Smooth muscle cell (in vitro differentiated cells): Measurements from ENCODE around the gene GDI2. TPM values are rescaled to one million over a fixed set of nuclear protein-coding genes. Genes with fewer than 3 reads are reported as not detected.

ENCODE experiments used
- DNase-seq: peaks from one replicate; lab custom pipeline; 2025; ENCODE audit not compliant: unreplicated experiment; lab: John Stamatoyannopoulos, UW
- H2AFZ ChIP-seq: fragments of 200-600 bp; sonication (generic); 2 replicates; pipeline ENCODE4 v1.6.0; 2016; ENCODE audit warnings: antibody characterized with exemption, low read depth, mild to moderate bottlenecking
- H3F3A ChIP-seq: fragments of 200-600 bp; sonication (generic); 2 replicates; pipeline ENCODE4 v1.6.0; 2017; ENCODE audit warnings: antibody characterized with exemption, low read depth
- H3K27ac ChIP-seq: fragments of 200-600 bp; sonication (generic); 2 replicates; pipeline ENCODE4 v1.5.1; 2016; ENCODE audit warnings: low read depth, mild to moderate bottlenecking
- H3K27me3 ChIP-seq: fragments of 200-600 bp; sonication (generic); 2 replicates; pipeline ENCODE4 v1.6.1; 2016; ENCODE audit warnings: low read depth, mild to moderate bottlenecking
- H3K36me3 ChIP-seq: fragments of 200-600 bp; sonication (generic); 2 replicates; pipeline ENCODE4 v1.5.1; 2016; ENCODE audit warnings: low read depth
- H3K4me1 ChIP-seq: fragments of 200-600 bp; sonication (generic); 2 replicates; pipeline ENCODE4 v1.5.1; 2016; ENCODE audit warnings: low read depth
- H3K4me2 ChIP-seq: fragments of 200-600 bp; sonication (generic); 2 replicates; pipeline ENCODE4 v1.6.0; 2016; ENCODE audit warnings: mild to moderate bottlenecking
- H3K4me3 ChIP-seq: fragments of 200-600 bp; sonication (generic); 2 replicates; pipeline ENCODE4 v1.5.1; 2016; ENCODE audit warnings: mild to moderate bottlenecking
- H3K79me2 ChIP-seq: fragments of 200-600 bp; sonication (generic); 2 replicates; pipeline ENCODE4 v1.6.0; 2016; ENCODE audit warnings: low read depth, mild to moderate bottlenecking
- H3K9ac ChIP-seq: fragments of 200-600 bp; sonication (generic); 2 replicates; pipeline ENCODE4 v1.6.0; 2016; ENCODE audit warnings: low read depth
- H3K9me3 ChIP-seq: fragments of 200-600 bp; sonication (generic); replicated peaks from 2 replicates; pipeline ENCODE4 v1.5.1; 2016; ENCODE audit warnings: low read depth
- H4K20me1 ChIP-seq: fragments of 200-600 bp; sonication (generic); 2 replicates; pipeline ENCODE4 v1.6.0; 2016; ENCODE audit warnings: low read depth
- CTCF ChIP-seq: fragments of 200-600 bp; sonication (generic); IDR thresholded peaks from 2 replicates; pipeline ENCODE4 v1.5.1; 2017; ENCODE audit warnings: borderline replicate concordance, mild to moderate bottlenecking, antibody characterized with exemption; ENCODE audit not compliant: insufficient read depth, poor library complexity, severe bottlenecking
- WGBS: methylation state at CpG from one replicate; pipeline ENCODE4 v1.1.7; 2016; ENCODE audit warnings: low lambda C conversion rate; 5-methylcytosine and 5-hydroxymethylcytosine counted together
- polyA plus RNA-seq: library from polyadenylated mRNA; unstranded; fragments of >200 nt; fragmentation: Nextera tagmentation; extraction: Ambion mirVana; gene quantifications from 2 replicates; pipeline ENCODE4 v1.2.1, GENCODE V29; 2016
- total RNA-seq: library from RNA; depleted of rRNA; stranded (reverse); fragments of >200 nt; gene quantifications from 2 replicates; pipeline ENCODE4 v1.2.3, GENCODE V29; 2014

The GDI2 gene
- total and polyA plus RNA-seq, 2 experiments from 2014 or later, result 186 to 334 TPM

DNA sequence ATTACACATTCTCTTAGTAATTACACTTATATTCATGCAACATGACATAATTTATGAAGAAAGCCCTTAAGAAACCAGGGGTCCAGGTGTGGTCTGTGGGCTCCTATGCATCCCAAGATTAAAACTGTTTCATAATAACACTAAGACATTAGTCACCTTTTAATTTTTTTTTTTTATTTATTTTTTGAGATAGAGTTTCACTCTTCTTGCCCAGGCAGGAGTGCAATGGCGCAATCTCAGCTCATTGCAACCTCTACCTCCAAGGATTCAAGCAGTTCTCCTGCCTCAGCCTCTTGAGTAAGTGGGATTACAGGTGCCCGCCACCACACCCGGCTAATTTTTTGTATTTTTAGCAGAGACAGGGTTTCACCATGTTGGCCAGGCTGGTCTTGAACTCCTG lies 12.5 kb downstream of the GDI2 start:
- H3K4me3 ChIP-seq, result no peak overlapping the region
- 98% methylated on average over 3 of the region's 3 CpGs for WGBS
- peaks cover 5% of the 10 kb centered on the region for H3F3A ChIP-seq
- no peak overlapping the region for H2AFZ ChIP-seq
- peaks cover 14% of the 10 kb centered on the region for H3K36me3 ChIP-seq
- H3K4me2 ChIP-seq, result no peak overlapping the region
- H3K79me2 ChIP-seq, result peaks cover 100% of the 10 kb centered on the region
- H3K27ac ChIP-seq, result no peak overlapping the region
- no peak for DNase-seq
- no peaks in the 10 kb centered on the region for H3K27me3 ChIP-seq
- peaks cover 99% of the 10 kb centered on the region for H4K20me1 ChIP-seq
- no peak overlapping the region for H3K9ac ChIP-seq
- H3K9me3 ChIP-seq, result no peaks in the 10 kb centered on the region
- TF ChIP-seq CTCF, result no peak
- H3K4me1 ChIP-seq, result no peaks in the 10 kb centered on the region

DNA sequence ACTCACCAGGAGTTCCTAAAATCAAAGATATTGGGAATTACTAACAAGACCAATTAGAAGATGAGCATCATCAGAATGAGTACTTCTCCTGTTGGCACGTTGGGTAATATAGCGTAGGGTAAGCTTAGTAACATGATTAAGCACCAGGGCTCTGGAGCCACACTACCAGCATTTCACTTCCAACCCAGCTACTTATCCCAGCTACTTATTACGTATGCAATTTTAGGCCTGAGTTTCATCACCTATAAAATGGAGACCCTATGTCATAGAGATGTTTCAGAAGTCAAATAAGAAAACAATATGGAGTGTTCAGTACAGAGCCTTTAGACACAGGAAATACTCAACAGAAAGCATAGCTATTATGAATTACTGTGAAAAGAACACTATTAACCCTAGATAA lies 19.0 kb downstream of the GDI2 start:
- TF ChIP-seq CTCF, result no peak
- H3K9me3 ChIP-seq, result no peaks in the 10 kb centered on the region
- peaks cover 93% of the 10 kb centered on the region for H4K20me1 ChIP-seq
- H3K9ac ChIP-seq, result no peak overlapping the region
- no peak overlapping the region for H2AFZ ChIP-seq
- no peaks in the 10 kb centered on the region for H3K4me1 ChIP-seq
- peaks cover 44% of the 10 kb centered on the region for H3K36me3 ChIP-seq
- no peak overlapping the region for H3K4me2 ChIP-seq
- peaks cover 15% of the 10 kb centered on the region for H3F3A ChIP-seq
- H3K27me3 ChIP-seq, result no peaks in the 10 kb centered on the region
- DNase-seq, result no peak
- peak overlapping the region; percentile 34 for H3K27ac ChIP-seq
- WGBS, result 98% methylated on average over 3 of the region's 3 CpGs
- H3K79me2 ChIP-seq, result peaks cover 98% of the 10 kb centered on the region
- H3K4me3 ChIP-seq, result no peak overlapping the region

DNA sequence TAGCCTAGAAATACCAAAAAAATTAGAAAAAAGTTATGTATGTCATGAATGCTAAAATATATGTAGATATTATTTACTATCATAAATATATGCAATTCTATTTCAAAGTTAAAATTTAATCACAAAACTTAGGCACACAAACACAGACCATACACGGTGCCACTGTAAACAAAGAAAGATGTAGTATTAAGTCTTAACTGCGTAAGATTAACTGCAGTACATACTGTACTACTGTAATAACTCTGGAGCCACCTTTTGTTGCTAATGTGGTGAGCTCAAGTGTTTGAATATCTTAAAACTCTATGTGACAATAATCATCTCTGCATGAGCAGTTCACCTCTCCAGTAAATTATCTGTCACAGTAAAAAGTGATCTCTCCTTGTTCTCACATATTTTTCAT lies 23.6 kb downstream of the GDI2 start:
- no peaks in the 10 kb centered on the region for H3K4me1 ChIP-seq
- no peaks in the 10 kb centered on the region for H3K27me3 ChIP-seq
- 92% methylated on average over 2 of the region's 2 CpGs for WGBS
- H3K9ac ChIP-seq, result no peak overlapping the region
- no peak overlapping the region for H3K27ac ChIP-seq
- H3K9me3 ChIP-seq, result no peaks in the 10 kb centered on the region
- H4K20me1 ChIP-seq, result peaks cover 85% of the 10 kb centered on the region
- peaks cover 55% of the 10 kb centered on the region for H3K36me3 ChIP-seq
- no peak for TF ChIP-seq CTCF
- H2AFZ ChIP-seq, result no peak overlapping the region
- H3K79me2 ChIP-seq, result peaks cover 97% of the 10 kb centered on the region
- H3F3A ChIP-seq, result peaks cover 21% of the 10 kb centered on the region
- H3K4me3 ChIP-seq, result no peak overlapping the region
- no peak for DNase-seq
- H3K4me2 ChIP-seq, result no peak overlapping the region

DNA sequence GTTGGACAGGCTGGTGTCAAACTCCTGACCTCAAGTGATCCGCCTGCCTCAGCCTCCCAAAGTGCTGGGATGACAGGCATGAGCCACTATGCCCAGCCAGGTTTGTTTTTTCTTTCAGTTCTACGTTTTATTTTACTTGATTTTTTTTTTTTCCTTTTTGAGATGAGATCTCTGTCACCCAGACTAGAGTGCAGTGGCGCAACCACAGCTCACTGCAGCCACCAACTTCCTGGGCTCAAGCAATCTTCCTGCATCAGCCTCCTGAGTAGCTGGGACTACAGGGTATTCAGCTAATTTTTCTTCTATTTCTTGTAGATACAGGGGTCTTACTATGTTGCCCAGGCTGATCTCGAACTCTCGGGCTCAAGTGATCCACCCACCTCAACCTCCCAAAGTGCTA lies 24.3 kb downstream of the GDI2 start:
- peaks cover 21% of the 10 kb centered on the region for H3F3A ChIP-seq
- H3K9me3 ChIP-seq, result no peaks in the 10 kb centered on the region
- H4K20me1 ChIP-seq, result peaks cover 81% of the 10 kb centered on the region
- H3K27ac ChIP-seq, result no peak overlapping the region
- no peaks in the 10 kb centered on the region for H3K27me3 ChIP-seq
- no peak overlapping the region for H3K4me2 ChIP-seq
- TF ChIP-seq CTCF, result no peak
- H3K36me3 ChIP-seq, result peaks cover 56% of the 10 kb centered on the region
- H3K9ac ChIP-seq, result no peak overlapping the region
- WGBS, result 92% methylated on average over 5 of the region's 5 CpGs
- peaks cover 98% of the 10 kb centered on the region for H3K79me2 ChIP-seq
- H3K4me3 ChIP-seq, result no peak overlapping the region
- DNase-seq, result no peak
- H3K4me1 ChIP-seq, result no peaks in the 10 kb centered on the region
- H2AFZ ChIP-seq, result no peak overlapping the region
